Measurements from ENCODE around the gene PSG5.
"Not testable (repeated sequence)": the region's sequence is repeated elsewhere in the genome, so short reads cannot be mapped to it uniquely, and the experiment has no call there.

Gene PSG5

GRCh38 chr19:43181869-43182771, 4.2 kb downstream of the PSG5 start:
- not testable (repeated sequence) for DNase-seq

- not testable (repeated sequence) for DNase-seq
Observed at GRCh38 chr19:43179569-43180147, 6.7 kb downstream of the PSG5 start.

- DNase-seq = not testable (repeated sequence)
Observed at GRCh38 chr19:43178577-43178976, 7.8 kb downstream of the PSG5 start.

- DNase-seq = not testable (repeated sequence)
Observed at GRCh38 chr19:43165906-43166305, 20.4 kb downstream of the PSG5 start.

GRCh38 chr19:43163135-43163534, 23.2 kb downstream of the PSG5 start:
- DNase-seq = not testable (repeated sequence)

GRCh38 chr19:43162261-43162660, 24.1 kb downstream of the PSG5 start:
- not testable (repeated sequence) for DNase-seq

- DNase-seq = no peak
Observed at GRCh38 chr19:43152214-43152613, 34.1 kb downstream of the PSG5 start.

GRCh38 chr19:43149788-43150187, 36.5 kb downstream of the PSG5 start:
- not testable (repeated sequence) for DNase-seq

- no peak for DNase-seq
Observed at GRCh38 chr19:43148233-43148632, 38.1 kb downstream of the PSG5 start.

- DNase-seq = not testable (repeated sequence)
Observed at GRCh38 chr19:43141763-43142162, 44.6 kb downstream of the PSG5 start.

GRCh38 chr19:43132696-43133095, 53.6 kb downstream of the PSG5 start:
- DNase-seq = no peak

GRCh38 chr19:43131281-43131842, 55.0 kb downstream of the PSG5 start:
- DNase-seq = not testable (repeated sequence)

- not testable (repeated sequence) for DNase-seq
Observed at GRCh38 chr19:43129197-43129596, 57.1 kb downstream of the PSG5 start.

- not testable (repeated sequence) for DNase-seq
Observed at GRCh38 chr19:43127336-43127735, 59.0 kb downstream of the PSG5 start.

GRCh38 chr19:43126720-43127119, 59.6 kb downstream of the PSG5 start:
- no peak for DNase-seq

- DNase-seq = no peak
Observed at GRCh38 chr19:43124360-43124759, 62.0 kb downstream of the PSG5 start.

GRCh38 chr19:43120433-43121026, 65.8 kb downstream of the PSG5 start:
- not testable (repeated sequence) for DNase-seq

GRCh38 chr19:43119526-43119925, 66.8 kb downstream of the PSG5 start:
- DNase-seq = not testable (repeated sequence)
